HG03460 (cell line): ENCODE results near the gene TRIM15.
"Not testable (repeated sequence)": the region's sequence is repeated elsewhere in the genome, so short reads cannot be mapped to it uniquely, and the experiment has no call there.

Source experiments
- ATAC-seq: cut with Tn5 transposase; IDR thresholded peaks from one replicate; pipeline ENCODE4 v1.9.1; 2021; ENCODE audit not compliant: unreplicated experiment

TRIM15 gene

DNA sequence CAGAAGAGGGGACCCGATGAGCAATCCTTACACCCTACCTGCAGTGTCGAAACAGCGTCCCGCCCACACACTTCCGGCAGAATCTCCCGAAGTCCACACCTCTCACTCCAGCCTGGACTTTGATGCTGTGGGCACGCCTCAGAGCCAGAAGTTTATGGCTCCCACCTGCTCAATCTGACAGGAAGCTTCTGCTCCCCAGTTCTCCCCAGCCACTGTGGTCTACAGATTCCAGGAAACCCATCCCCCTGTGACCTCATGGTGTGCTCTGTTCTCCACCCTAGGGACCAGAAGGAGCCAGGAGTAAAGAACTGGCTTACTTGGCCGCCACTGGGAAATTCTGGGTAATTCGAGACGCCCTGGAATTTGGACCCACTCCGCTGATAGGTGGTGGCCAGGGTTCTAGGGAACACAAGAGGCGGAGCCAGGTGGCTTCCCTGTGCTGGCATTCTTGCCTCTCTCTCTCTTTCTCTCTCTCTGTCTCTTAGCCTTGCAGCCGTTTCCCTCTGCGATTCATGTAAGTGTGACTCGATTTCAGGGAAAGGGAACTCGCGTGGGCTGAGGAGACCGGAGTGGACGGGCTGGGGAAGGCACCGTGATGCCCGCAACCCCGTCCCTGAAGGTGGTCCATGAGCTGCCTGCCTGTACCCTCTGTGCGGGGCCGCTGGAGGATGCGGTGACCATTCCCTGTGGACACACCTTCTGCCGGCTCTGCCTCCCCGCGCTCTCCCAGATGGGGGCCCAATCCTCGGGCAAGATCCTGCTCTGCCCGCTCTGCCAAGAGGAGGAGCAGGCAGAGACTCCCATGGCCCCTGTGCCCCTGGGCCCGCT lies at the start of gene TRIM15:
Gene TRIM15 (plus strand): TSS at position 457 of the 828 bp plus-strand sequence. CDS start 139 bp downstream, at position 596.
- no peak for ATAC-seq

DNA sequence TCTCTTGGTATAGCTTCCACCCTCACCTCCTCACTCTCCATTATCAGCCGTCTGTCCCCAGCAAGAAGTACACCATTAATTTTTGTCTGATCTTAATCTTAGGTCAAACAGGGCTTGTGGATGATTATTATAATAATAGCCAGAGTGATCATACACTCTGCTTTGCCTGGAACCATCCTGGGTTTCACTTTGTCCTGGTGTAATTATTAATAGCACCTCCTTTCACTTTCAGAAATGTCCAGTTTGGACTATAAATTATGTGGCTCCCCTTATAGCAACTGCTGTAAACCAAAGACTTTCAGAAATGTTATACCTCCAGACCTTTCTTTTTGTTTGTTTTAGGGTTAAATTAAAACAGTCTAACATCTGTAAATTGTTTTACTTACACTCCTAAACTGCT lies 49.5 kb upstream of the TRIM15 start:
- no peak for ATAC-seq

DNA sequence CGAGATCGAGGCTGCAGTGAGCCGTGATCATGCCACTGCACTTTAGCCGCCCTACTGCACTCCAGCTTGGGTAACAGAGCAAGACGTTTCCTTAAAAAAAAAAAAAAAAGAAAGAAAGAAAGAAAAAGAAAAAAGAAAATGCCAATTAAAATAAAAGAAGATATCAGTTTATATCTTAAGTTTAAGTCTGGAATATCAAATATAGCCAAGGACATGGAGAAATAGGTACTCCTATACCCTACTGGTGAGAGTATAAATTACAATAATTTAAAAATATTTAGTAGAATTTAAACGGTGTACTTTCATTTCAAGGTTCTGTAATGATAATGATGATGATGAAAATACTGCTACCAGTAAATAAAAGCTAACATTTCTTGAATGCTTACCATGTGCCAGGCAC lies 46.6 kb upstream of the TRIM15 start:
- no peak for ATAC-seq

DNA sequence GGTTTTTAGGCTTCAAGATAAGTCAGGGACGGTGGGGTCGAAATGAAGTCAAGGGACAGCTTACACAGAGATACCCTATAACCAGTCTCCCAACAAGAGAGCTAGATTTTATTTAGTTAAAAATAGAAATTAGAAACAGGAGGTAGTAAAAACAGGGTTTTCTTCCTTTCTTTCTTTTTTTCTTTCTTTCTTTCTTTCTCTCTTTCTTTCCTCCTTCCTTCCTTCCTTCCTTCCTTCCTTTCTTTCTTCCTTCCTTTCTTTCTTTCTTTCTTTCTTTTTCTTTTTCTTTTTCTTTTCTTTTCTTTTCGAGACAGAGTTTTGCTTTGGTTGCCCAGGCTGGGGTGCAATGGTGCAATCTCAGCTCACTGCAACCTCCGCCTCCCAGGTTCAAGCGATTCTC lies 44.7 kb upstream of the TRIM15 start:
- ATAC-seq = not testable (repeated sequence)

DNA sequence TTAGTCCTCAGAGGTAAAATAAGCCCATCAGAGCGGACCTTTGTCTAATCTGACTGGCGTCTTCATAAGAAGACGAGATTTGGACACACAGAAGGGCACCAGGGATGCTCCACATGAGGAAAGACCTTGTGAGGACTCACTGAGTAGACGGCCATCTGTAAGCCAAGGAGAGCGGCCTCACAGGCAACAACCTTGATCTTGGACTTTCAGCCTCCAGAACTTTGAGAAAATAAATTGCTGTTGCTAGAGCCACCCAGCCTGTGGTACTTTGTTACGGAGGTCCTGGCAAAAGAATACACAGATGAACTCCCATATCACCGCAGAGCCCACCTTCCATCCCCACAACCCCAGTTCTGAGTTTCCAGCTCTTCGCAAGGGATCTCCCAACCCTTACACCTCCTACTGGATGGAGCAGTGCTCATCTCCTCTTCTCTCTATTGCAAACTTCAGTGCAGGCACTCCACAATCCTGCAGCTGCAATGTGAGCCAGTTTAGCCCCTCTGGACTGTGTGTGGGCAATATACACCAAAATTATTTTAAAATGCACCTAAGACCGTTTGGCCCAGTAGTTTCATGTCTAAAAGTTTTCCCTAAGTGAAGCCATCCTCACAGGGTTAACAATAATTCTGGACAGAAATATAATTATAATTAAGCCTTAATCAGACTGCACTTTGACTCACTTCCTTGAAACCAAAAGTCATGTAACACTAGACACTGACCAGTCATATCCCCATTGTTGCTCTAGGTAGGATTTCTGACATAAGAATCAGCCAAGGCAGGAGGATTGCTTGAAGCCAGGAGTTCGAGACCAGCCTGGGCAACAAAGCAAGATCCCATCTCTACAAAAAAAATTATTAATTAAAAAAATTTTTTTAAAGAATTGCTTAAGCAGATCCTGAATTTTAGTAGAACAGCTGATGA lies 41.6 kb upstream of the TRIM15 start:
- no peak for ATAC-seq

DNA sequence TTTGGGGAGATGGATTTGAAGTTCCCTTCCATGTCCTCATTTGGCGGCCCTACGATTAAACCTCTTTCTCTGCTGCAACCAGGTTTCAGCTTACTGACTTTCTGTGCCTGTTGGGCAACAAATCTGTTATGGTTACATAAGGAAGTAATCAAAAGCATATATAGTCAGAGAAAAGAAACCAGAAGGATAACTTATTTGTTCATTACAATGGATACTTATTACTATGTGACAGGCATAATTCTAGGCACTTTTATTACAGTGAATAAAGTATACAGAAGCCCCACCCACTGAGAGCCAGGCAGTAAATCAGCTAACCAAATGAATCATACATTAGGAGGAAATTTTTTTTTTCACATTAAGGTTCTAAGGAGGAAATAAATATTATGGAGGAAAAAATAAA lies 40.8 kb upstream of the TRIM15 start:
- no peak for ATAC-seq

DNA sequence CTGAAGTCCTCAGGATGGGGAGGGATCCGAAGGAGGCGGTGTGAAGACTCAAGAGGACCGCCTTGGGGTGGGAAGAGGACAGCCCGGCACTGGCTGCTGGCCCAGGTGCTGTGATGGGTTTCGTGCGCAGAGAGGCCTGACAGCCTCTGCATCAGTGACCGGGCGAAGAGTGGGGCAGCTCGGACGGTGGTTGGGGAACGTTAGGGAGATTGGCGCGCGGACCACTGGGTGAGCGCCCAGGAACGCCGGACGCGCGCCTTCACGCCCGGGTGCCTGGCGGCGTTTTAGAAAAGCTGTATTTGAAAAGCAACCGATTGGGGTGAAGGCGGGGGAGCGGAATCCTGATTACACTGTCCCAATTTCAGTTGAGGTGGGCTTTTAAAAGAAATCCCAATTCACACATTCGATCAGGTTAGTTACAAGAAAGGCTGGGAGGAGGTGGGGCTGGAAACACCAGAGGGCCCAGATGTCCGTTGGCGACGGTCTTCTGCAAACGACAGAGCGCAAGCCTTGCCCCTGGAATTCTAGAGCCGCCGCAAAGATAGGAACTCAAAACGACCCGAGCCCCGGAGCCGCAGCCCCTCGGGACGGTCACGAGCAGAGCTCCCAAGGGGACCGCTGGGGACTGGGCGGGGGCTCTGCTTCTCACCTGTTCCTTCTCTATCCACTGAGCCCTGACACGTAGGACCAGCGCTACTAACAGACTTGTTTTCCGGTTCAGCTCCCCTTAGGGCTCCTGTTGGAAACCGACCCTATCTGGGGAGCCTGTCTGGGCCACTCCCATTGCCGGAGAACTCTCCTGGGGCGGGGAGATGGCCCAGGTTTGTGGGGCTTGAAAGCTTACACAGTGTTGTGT lies 35.9 kb upstream of the TRIM15 start:
- no peak for ATAC-seq

DNA sequence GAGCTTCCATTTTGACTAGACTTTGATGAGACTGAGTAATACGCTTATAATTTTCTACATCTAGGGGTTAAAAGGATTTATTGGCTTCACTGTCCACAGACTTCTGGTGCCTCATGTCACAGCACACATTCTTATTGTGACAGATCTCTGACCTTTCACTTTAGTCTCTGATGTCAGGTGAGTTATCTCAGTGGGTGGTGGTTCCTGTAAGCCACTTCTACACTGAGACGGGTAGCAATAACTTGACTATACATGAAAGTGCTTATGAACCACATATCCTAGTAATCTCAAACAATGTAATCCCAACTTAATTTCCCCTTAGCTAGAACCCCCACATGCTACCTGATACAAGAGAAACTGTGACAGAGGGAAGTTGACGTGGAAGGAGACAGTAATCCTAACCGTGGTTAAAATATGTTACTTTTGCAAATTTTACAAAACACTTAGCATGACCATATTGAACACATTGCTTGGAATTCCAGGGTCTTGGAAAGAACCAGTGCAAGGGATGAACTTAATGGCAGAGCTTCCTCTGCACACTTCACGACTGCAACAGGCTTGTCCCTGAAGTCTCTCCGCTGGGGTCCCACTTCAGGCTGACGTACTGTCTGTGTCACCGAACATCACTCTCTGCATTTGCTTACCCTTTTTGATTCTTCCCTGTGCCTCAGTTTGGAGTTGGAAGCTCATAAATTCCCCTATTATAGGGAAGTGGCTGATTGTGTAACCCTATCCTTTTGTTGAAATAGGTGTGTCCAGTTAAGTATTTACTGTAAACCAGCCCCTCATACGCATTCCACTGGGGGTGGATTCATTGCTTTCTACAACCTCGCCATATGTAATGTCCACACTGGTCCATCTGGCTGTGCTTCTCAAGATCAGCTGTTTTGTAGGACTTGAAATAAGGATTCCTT lies 33.8 kb upstream of the TRIM15 start:
- ATAC-seq = no peak

DNA sequence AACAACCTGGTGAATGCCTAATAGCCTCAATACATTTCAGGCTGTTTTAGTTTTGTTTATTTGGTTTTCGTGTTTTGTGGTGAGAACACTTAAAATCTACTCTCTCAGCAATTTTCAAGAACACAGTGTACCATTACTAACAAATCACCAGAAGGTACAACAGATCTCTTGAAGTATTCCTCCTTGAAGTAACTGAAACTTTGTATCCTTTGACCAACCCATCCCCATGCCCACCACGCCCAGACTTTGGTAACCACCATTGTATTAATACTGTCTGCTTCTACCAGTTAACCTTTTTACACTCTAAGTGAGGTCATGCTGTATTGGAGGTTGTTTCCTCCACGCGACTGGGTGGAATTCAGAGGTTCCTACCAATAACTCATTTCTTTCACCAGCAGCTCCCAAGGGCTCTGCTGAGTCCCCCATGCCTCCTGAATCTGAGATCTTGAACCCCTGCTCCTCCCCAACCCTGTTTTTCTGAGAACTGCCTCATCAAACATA lies 33.1 kb upstream of the TRIM15 start:
- no peak for ATAC-seq

DNA sequence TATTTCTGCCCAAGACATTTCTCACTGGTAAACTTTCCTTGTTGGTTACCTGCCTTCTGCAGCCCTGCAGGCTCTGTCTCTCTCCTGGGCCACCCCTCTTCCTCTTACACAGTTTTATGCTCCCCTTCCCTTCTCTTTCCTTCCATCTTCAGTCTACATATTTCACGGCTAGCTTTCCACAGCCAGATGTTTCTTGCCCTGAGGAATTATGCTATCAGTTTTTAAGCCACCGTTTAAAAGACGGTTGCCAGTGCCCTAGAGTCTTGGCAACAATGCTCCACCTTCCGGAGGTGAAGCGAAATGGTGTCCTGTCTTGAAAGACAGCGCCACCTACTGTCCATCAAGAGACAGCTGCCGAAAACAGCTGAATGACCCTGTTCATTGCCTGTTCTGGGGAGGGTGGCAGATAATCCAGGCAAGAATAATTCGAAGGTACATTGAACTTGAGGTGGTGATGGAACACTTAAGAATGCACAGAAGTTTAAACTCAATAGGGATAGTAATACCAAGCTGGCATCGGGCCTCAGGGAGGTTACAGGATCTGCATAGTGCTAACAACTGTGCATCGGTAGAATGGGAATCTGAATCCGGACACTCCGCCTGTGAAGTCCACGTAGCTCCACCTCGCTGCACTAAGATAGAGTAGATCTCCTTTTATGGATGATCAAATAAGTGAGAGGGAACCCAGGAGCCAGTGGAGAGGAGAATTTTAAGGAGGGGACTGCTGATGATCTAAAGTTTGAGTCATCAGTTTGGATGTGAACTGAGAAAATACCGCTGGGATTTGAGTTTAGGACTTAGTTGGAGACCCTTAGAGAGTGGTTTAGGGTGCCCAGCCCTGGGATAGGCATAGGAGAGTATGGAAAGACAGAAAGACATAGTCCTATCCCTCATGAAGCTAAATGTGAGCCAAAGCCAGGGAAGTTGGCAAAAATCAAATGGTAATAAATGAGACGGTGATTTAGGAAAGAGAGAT lies 32.2 kb upstream of the TRIM15 start:
- no peak for ATAC-seq

DNA sequence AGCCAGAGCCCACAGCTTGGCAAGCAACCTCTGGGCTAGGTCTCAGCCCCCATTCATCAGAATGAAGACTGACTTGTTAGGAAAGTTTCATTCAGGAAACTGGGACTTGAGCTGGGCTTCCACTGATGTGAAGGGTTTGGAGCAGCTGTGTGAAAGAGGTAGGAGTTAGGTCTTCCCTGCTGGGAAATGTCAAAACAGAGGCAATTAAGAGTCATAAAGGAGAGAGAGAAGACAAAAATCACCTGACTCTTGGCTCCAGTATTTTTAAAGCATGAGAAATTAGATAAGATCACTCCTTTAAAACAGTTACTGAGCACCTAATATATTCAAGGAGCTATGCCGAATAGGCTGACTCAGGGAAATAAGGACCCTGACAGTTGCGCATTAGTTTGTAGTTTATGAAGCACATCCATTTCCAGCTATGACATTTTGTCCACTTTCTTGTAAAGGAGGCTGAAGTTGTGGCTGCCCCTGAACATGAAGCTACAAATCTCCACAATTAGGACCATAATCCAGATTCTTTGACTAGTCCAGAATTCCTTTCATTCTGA lies 31.3 kb upstream of the TRIM15 start:
- ATAC-seq = no peak

DNA sequence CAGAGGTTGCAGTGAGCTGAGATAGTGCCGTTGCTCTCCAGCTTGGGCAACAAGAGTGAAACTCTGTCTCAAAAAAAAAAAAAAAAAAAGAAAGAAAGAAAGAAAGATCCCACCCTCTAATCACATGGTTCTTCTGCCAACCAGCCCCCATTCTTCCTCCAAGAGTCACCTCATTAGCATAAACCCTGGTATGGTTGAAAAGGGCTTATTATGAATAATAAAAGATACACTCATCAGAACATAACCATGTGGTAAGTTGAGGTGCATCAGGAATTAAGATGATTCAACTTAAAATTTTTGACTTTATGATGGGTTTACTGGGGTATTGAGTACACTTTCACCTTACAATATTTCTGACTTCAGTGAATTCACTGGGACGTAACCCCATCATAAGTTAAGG lies 28.2 kb upstream of the TRIM15 start:
- no peak for ATAC-seq

DNA sequence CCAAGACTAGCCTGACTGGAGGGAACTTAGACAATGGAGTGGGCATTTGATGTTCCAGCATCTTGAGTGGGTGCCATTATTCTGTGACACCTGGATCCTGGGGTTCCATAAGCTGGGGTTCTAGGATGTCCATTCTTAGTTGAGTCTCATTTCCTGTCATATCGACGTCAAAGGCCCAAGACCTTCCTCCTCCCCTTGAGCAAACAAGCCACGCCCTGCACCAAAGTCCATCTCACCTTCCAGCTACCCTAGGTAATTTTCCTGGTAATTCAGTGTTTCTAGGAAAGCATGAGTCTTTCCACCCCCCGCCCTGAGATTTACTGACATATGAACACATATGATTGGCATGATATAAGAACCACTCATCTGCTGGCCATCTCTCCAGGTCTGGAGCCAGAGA lies 27.6 kb upstream of the TRIM15 start, which contains the start of gene TRIM40:
Gene TRIM40 (plus strand): TSS at position 384 of the 400 bp plus-strand sequence. CDS start 897 bp downstream, outside the sequence.
- no peak for ATAC-seq

DNA sequence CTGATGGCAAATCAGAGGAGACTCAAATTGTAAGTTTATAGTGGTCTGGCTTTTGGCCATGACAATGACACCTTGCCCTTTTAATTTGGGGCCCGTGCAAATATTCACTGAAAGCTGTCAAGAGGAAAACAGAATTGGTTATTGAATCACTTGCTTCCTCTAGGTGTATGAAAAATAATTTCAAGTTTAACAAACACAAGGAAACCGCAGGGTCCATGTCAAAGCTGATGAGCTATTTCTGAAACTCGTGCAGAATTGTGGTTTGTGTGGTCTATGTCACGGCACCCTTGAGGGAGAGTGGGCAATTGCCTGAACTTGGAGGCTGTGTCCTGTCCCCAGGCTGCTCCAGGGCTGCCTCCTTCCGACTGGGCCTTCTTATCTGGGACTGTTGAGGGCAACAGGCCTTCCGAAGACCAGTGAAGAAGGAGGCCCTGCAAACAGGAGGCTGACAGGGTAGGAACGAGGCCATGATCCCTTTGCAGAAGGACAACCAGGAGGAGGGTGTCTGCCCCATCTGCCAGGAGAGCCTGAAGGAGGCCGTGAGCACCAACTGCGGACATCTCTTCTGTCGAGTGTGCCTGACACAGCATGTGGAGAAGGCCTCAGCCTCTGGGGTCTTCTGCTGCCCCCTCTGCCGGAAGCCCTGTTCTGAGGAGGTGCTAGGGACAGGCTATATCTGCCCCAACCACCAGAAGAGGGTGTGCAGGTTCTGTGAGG lies 26.6 kb upstream of the TRIM15 start:
- ATAC-seq = no peak

DNA sequence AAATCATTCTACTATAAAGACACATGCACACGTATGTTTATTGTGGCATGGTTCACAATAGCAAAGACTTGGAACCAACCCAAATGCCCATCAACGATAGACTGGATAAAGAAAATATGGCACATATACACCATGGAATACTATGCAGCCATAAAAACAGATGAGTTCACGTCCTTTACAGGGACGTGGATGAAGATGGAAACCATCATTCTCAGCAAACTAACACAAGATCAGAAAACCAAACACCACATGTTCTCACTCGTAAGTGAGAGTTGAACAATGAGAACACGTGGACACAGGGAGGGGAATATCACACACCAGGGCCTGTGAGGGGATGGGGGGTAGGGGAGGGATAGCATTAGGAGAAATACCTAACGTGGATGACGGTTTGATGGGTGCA lies 23.1 kb upstream of the TRIM15 start:
- ATAC-seq = not testable (repeated sequence)

DNA sequence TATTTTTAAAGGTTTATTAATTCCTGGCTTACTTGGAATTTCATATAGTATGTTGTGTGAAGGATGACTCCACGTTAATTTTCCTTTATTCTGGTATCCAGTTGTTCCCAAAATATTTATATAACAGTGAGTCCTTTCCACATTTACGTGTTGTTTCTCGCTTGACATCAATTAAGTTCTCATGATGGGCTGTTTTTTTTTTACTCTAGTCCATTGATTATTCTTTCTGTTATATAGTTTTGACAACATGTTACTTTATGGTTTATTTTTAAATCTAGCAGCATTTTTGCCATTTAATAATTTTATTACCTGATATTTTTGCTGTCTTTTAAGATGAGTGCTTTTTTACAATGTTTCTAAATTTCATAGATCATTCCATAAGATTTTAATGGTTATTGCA lies 20.7 kb upstream of the TRIM15 start:
- ATAC-seq = no peak

DNA sequence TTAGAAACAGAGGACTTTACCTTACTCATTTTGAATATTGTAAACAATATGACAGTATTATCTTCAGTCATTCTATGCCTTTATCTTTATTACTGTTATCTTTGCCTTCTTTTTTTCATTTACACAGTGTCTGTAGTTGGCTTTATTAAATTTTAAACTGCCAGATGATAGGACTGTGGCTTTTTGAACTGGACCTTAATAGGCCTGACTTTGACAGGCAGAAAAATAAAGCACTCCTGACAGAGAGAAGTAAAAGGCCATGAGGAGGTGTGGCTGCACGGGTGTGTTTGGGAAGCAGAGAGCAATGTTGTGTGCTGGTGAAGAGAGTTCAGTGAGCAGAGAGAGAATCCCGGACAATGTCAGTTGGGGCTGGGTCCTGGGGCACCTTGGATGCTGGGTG lies 19.6 kb upstream of the TRIM15 start:
- ATAC-seq = no peak

DNA sequence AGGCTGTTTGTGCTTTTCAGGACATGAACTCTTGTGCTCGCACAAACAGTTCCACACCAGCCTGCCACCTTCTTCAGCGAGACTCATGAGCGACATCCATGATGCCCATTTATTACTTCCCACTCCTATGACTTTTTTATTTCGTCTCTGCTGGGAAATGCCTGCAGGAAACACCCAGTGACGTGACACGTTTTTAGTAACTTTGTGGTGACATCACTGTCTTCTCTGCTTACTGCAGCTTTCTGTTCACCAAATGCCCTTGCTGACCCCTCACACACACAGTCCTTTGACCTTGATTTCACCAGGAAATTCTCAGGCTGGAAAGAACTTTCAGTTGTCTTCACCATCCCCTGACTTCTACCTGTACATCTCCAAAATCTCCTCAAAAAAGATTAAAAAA lies 18.5 kb upstream of the TRIM15 start:
- no peak for ATAC-seq
